Cardiac muscle cell (in vitro differentiated cells and primary cell): Measurements from ENCODE around the gene HOXA11. TPM values are rescaled to one million over a fixed set of nuclear protein-coding genes. Genes with fewer than 3 reads are reported as not detected.

Experiments used
- DNase-seq, 2 donors: peaks; one replicate each; pipeline versions ENCODE4 v3.0.0 to v3.0.0-alpha.2; 2010 to 2017; ENCODE audit warnings: low read depth in 1 of 2, low spot score in 1 of 2
- H3K27ac ChIP-seq: fragments of 200-600 bp; sonication (generic); 2 replicates; pipeline ENCODE4 v1.5.1; 2016
- H3K27me3 ChIP-seq: fragments of 200-600 bp; sonication (generic); 2 replicates; pipeline ENCODE4 v1.6.0; 2016; ENCODE audit warnings: control low read depth
- H3K36me3 ChIP-seq: fragments of 200-600 bp; sonication (generic); 2 replicates; pipeline ENCODE4 v1.5.1; 2016; ENCODE audit warnings: control low read depth
- H3K4me1 ChIP-seq: fragments of 200-600 bp; sonication (generic); 2 replicates; pipeline ENCODE4 v1.8.1; 2017; ENCODE audit warnings: low read depth, mild to moderate bottlenecking, mixed run types
- H3K4me3 ChIP-seq: fragments of 200-600 bp; sonication (generic); 2 replicates; pipeline ENCODE4 v1.5.1; 2016; ENCODE audit warnings: mild to moderate bottlenecking
- H3K9me3 ChIP-seq: fragments of 200-600 bp; sonication (generic); 2 replicates; pipeline ENCODE4 v1.5.1; 2017; ENCODE audit warnings: low read depth, mild to moderate bottlenecking, control low read depth
- CTCF ChIP-seq: IDR thresholded peaks from 2 replicates; pipeline ENCODE4 v1.5.1; 2012; ENCODE audit warnings: low read depth, mild to moderate bottlenecking, low read length
- polyA plus RNA-seq: library from polyadenylated mRNA; unstranded; fragments of >200 nt; fragmentation: Nextera tagmentation; extraction: Ambion mirVana; gene quantifications from 2 replicates; pipeline ENCODE4 v1.2.1, GENCODE V29; 2016
- total RNA-seq: library from RNA; depleted of rRNA; stranded (reverse); fragments of >200 nt; gene quantifications from 2 replicates; pipeline ENCODE4 v1.2.3, GENCODE V29; 2016

HOXA11 gene
- total and polyA plus RNA-seq, 2 experiments from 2014 or later: not detected

GRCh38 chr7:27197137-27198042, 12.4 kb upstream of the HOXA11 start:
- Histone ChIP-seq H3K36me3 (no peaks in the 10 kb centered on the region), H3K27ac (no peak overlapping the region), H3K4me3 (no peak overlapping the region), H3K9me3 (no peaks in the 10 kb centered on the region), H3K4me1 (no peaks in the 10 kb centered on the region), H3K27me3 (peaks cover 98% of the 10 kb centered on the region)
- no peak for TF ChIP-seq CTCF
- DNase-seq: no peak

DNA sequence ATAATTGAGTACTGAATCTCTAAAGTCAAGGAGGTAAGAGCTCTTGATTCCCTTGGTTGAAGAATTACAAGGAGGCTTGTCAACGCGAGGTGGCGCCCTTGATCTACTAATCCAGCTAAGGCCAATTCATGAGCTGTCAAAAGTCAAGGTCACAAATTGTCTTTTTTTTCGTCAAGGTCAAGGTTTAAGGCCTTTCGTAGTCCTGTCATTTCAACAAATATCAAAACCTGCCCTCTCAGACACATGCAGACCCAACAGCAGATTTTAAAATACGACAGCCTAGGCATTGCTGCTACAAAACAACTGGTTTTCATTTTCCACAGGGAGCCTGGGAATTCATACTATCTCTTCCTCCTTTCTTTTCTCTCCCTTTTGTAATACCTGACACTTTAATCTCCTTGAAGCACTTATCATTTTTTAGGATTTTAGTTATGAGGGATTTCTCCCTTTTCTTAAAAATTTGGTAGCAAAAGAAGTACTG, 11.3 kb upstream of the HOXA11 start:
- peaks cover 98% of the 10 kb centered on the region for H3K27me3 ChIP-seq
- peak; percentile 73 for TF ChIP-seq CTCF
- H3K36me3 ChIP-seq: no peaks in the 10 kb centered on the region
- no peaks in the 10 kb centered on the region for H3K4me1 ChIP-seq
- H3K27ac ChIP-seq: no peak overlapping the region
- no peaks in the 10 kb centered on the region for H3K9me3 ChIP-seq
- no peak overlapping the region for H3K4me3 ChIP-seq
- peak; percentile 81 to 87 for DNase-seq

- Histone ChIP-seq H3K36me3 (no peaks in the 10 kb centered on the region), H3K27me3 (peaks cover 98% of the 10 kb centered on the region), H3K27ac (no peak overlapping the region), H3K9me3 (no peaks in the 10 kb centered on the region), H3K4me1 (no peaks in the 10 kb centered on the region), H3K4me3 (no peak overlapping the region)
- no peak for DNase-seq
- TF ChIP-seq CTCF: no peak
Observed at GRCh38 chr7:27194686-27195379, 9.8 kb upstream of the HOXA11 start.

GRCh38 chr7:27194002-27194352, 8.9 kb upstream of the HOXA11 start:
- Histone ChIP-seq H3K27ac (no peak overlapping the region), H3K36me3 (no peaks in the 10 kb centered on the region), H3K4me1 (no peaks in the 10 kb centered on the region), H3K27me3 (peaks cover 100% of the 10 kb centered on the region), H3K4me3 (no peak overlapping the region), H3K9me3 (no peaks in the 10 kb centered on the region)
- DNase-seq: no peak
- TF ChIP-seq CTCF: no peak

GRCh38 chr7:27193335-27194001, 8.4 kb upstream of the HOXA11 start:
- Histone ChIP-seq H3K4me1 (no peaks in the 10 kb centered on the region), H3K36me3 (no peaks in the 10 kb centered on the region), H3K27ac (no peak overlapping the region), H3K9me3 (no peaks in the 10 kb centered on the region), H3K4me3 (no peak overlapping the region), H3K27me3 (peaks cover 100% of the 10 kb centered on the region)
- TF ChIP-seq CTCF: no peak
- DNase-seq: no peak
